Testis (tissue), 3 donors: ENCODE data around the gene ARL17A. TPM values are rescaled to one million over a fixed set of nuclear protein-coding genes. Genes with fewer than 3 reads are reported as not detected.
"Not testable (repeated sequence)": the region's sequence is repeated elsewhere in the genome, so short reads cannot be mapped to it uniquely, and the experiment has no call there.

ENCODE experiments used
- DNase-seq: peaks from one replicate; pipeline ENCODE4 v3.0.0-alpha.2; 2019
- H3K27ac ChIP-seq, 2 donors: fragments of 200-600 bp; sonication (generic); one replicate each; pipeline ENCODE4 v1.5.1; 2019
- H3K27me3 ChIP-seq: fragments of 200-600 bp; sonication (generic); one replicate; pipeline ENCODE4 v1.5.1; 2019
- H3K36me3 ChIP-seq: fragments of 200-600 bp; sonication (generic); one replicate; pipeline ENCODE4 v1.5.1; 2017; ENCODE audit warnings: low read depth; ENCODE audit errors: missing control alignments
- H3K4me1 ChIP-seq: fragments of 200-600 bp; sonication (generic); one replicate; pipeline ENCODE4 v1.5.1; 2019
- H3K4me3 ChIP-seq, 2 donors: fragments of 200-600 bp; sonication (generic); one replicate each; pipeline ENCODE4 v1.5.1; 2017 to 2019
- H3K9me3 ChIP-seq: fragments of 200-600 bp; sonication (generic); one replicate; pipeline ENCODE4 v1.5.1; 2017
- WGBS, 2 donors: methylation state at CpG; one replicate each; pipeline ENCODE4 v1.1.5; 2018; 5-methylcytosine and 5-hydroxymethylcytosine counted together
- intact Hi-C: fragments of 100-400 bp; cut with DNase I; formaldehyde crosslinking; loops from one replicate; pipeline ENCODE4 v1.15.1; 2023; ENCODE audit warnings: low total_unique reads
- polyA plus RNA-seq: library from polyadenylated mRNA; stranded (reverse); fragments of 350-450 nt; fragmentation: Illumina TruSeq; extraction: RNeasy Lipid Tissue Mini Kit (QIAGEN cat#74804); gene quantifications from one replicate; pipeline ENCODE4 v1.2.3, GENCODE V29; 2014; ENCODE audit warnings: low read depth, low replicate concordance; ENCODE audit not compliant: insufficient read depth
- total RNA-seq, 2 donors: library from RNA; depleted of rRNA; stranded (reverse); fragments of >200 nt; gene quantifications; one replicate each; pipeline ENCODE4 v1.2.3, GENCODE V29; 2016

The ARL17A gene
- total and polyA plus RNA-seq, 3 donors from 2014 or later = 2.8 to 18.0 (median 13.2) TPM

DNA sequence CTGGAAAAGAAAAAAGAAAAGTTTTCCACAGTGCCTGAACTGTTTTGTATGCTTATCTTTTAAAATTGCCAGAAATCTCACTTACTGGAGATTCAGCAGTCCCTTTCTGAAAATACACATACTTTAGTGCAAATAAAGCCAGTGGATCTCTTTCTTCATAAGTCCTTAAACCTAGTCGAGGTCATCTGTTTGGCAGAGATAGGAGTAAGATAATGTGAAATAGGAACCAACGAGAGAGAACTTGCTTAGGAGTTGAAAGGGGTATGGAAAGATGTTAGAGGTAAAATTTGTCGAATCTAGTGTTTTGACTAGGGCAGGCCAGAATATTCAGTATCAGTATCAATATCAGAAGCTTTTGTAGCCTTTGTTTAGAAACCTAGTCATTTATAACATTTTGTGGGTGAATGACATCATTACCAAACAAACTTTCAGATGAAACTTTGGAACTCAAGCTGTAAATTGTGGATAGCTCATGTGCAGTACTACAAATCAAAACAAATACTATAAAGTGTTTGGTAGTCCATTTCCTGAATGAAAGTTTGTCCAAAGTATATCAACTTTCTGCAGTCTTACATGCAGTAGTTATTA is 18.9 kb upstream of the ARL17A start:
- H3K27ac ChIP-seq, intact Hi-C loops, H3K4me1 ChIP-seq, H3K27me3 ChIP-seq, H3K4me3 ChIP-seq, H3K36me3 ChIP-seq, DNase-seq, H3K9me3 ChIP-seq: not testable (repeated sequence)
- WGBS, 2 donors = 65 to 66% methylated on average over 3 of the region's 3 CpGs

DNA sequence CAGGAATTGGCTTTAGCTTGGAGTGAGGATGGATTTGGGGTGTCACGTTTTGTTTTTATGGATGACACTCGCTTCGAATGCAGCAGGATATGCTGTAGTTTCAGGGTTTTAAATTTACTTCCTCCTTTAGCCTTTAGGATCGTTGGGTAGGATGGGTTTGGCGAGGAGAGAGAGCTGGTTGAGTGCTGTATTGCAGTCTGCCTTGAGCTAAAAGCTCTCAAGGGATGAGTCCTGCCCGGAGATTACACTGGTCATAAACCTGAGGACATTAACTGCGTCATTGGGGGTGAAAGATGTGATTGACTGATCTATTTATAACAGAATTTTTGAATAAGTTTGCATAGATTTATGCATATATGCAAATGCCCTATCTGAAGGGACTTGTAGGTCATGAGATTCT is 11.8 kb upstream of the ARL17A start:
- H3K36me3 ChIP-seq, H3K4me3 ChIP-seq, H3K27me3 ChIP-seq, H3K27ac ChIP-seq, H3K9me3 ChIP-seq, intact Hi-C loops, DNase-seq, H3K4me1 ChIP-seq: not testable (repeated sequence)
- WGBS, 2 donors = no CpG with 5 or more reads among the region's 7 CpGs

DNA sequence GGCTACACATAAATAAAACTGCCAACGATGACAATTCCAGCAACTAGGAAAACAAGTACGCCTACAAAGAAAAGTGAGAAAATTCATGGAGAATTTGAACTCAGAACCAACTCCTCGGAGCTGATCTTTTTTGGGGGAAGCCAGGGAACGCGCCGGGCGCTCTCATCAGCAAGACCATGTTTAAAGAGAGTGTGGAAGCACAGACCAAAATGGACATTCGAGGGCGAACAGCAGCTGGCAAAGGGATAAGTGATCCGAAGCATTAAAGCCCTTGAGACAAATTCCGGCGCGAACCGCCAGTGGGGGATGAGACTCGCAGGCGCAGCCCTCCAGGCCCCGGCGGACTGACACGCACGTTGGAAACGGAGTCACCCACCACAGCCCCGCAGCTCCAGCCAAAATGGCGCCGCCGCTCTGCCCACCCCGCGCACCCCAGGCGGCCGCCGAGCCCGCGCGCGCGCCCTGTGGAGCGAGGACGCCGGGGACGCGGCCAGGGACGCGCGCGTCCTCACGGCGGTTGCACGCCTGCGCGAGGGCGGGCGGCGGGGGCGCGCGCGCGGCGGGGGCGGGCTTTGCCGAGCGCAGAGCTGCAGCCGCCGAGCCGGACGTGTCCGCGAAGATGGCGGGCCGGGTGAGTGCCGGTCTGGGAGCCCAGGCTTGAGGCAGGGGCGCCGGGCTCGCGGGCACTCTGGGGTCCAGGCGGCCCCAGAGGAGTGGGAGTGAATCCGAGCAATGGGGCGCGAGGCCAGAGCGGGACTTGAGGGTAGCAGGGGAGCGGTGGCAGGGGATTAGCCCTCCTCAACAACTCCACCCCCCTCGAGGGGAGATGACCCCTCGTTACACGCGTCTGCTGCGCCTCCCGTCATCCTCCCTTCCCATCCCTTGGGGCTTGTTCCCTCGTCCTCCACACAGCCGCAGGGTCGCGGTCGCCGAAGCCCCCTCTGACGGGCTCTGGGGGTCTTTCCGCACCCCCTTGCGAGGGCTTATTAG is 11.0 kb upstream of the ARL17A start, which contains the start of gene NSF:
TSS of gene NSF (plus strand) at position 513 of the 990 bp plus-strand sequence. CDS start at position 620, 107 bp downstream.
- WGBS, 2 donors = no CpG with 5 or more reads among the region's 95 CpGs
- H3K4me3 ChIP-seq, intact Hi-C loops: not testable (repeated sequence)

DNA sequence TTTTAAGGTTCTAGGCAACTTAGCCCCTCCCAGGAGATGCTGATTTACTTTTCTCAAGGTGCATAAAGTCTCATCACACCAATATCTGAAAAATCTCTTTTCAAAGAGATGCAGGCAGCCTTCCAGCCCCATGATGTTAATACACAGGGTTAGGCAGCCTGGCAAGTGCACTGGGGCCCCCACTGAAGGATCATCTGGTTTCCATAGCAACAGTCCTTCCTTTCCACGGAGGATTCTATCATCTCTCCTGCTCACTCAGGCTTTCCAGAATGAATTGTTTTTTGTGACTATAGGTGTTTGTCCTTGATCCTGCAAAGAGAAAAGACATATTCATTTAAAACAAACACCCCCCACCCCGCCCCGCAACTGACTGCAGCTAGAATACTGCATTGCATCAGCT is 6.0 kb upstream of the ARL17A start:
- H3K36me3 ChIP-seq, H3K9me3 ChIP-seq, H3K4me3 ChIP-seq, H3K4me1 ChIP-seq, H3K27me3 ChIP-seq, DNase-seq, H3K27ac ChIP-seq, intact Hi-C loops: not testable (repeated sequence)
- WGBS, 2 donors = no CpG with 5 or more reads among the region's 3 CpGs

More for the DNA sequence above, 11.0 kb upstream of the ARL17A start, which contains the start of gene NSF:
- H3K9me3 ChIP-seq, H3K36me3 ChIP-seq, DNase-seq, H3K27ac ChIP-seq, H3K27me3 ChIP-seq, H3K4me1 ChIP-seq: not testable (repeated sequence)

DNA sequence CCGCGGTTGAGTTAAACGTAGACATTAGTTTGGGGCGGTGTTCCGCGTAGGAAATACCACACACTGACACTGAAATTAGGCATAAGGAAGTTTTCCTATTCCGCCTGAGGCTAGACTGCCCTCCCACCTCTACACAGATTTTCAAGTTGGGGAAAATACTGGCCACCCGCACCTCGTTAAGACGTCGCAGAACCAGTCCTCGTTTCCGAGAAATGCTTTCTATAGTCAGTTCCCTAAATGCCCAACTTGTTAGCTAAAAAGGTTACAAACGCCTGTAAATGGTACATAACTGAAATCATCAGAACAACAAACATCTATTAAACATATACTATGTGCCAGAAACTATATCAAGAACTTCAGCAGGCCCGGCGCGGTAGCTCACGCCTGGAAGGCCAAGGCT is 591 bp upstream of the ARL17A start:
- 7 to 31% methylated on average over 5 to 10 of the region's 18 CpGs for WGBS, 2 donors
- H3K27ac ChIP-seq = peak overlapping the region in 1 of 2 donors; percentile 66
- H3K4me1 ChIP-seq, intact Hi-C loops, H3K4me3 ChIP-seq, DNase-seq, H3K27me3 ChIP-seq, H3K9me3 ChIP-seq, H3K36me3 ChIP-seq: not testable (repeated sequence)

DNA sequence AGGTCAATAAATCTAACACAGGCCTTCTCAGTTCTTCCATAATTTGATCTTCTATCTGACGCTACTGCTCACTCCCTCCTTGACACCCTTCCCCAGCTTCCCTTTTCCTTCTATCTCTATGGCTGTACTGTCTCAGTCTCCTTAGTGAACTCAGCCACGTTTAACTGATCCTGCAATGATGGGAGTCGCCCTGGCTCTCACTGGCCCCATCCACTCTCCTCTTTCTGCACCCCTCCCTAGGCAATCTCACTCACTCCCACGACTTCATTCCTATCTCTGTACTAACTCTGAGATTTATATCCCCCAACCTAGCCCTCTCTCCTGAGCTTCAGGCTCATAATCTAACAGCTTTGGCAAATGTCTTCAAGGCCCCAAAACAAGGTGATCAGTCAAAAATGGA is 7.7 kb downstream of the ARL17A start:
- no CpG with 5 or more reads among the region's 4 CpGs for WGBS, 2 donors
- H3K36me3 ChIP-seq, intact Hi-C loops, DNase-seq, H3K4me3 ChIP-seq, H3K27me3 ChIP-seq, H3K27ac ChIP-seq, H3K9me3 ChIP-seq, H3K4me1 ChIP-seq: not testable (repeated sequence)

GRCh38 chr17:46566980-46567379 is 12.5 kb downstream of the ARL17A start:
- H3K27ac ChIP-seq, H3K36me3 ChIP-seq, intact Hi-C loops, H3K9me3 ChIP-seq, H3K27me3 ChIP-seq, H3K4me3 ChIP-seq, H3K4me1 ChIP-seq, DNase-seq: not testable (repeated sequence)
- no CpG with 5 or more reads among the region's 1 CpG for WGBS, 2 donors

DNA sequence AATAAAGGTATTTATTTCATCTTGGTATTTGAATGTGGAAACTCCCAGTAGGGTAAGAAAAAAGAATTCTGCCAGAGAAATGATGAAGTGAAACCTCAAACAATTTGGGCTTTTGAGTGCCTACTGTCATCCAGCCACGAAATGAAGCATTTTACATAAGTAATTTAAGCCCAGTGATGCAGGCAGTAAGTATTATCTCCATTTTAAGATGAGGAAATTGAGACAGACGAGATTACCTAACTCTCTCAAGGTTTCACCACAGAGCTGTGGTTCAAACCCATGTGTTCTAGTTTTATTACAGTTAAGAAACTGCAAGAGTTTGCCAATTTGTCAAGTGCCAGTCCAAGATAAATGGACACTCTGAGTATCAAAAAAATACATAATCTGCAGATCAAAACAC is 13.2 kb downstream of the ARL17A start:
- DNase-seq, H3K4me3 ChIP-seq, intact Hi-C loops, H3K27ac ChIP-seq, H3K36me3 ChIP-seq, H3K27me3 ChIP-seq, H3K9me3 ChIP-seq, H3K4me1 ChIP-seq: not testable (repeated sequence)
- no CpG with 5 or more reads among the region's 2 CpGs for WGBS, 2 donors

DNA sequence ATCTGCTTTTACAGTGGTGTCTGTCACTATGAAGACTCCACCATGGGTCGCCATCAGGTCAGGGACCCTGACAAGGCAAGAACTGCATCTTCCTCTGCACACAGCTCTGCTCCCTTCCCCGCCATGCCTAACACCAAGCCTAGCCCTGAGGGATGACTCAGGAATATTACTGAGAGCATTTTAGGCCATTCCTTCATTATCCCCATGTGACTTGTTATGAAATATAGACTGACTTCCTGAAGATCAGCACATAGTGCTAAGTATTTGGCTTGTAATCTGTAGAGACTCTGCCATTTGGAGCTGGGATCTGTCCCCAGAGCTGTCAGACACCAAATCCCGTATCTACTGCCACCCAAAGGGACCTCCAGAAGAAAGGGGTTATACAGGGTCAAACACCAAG is 19.4 kb downstream of the ARL17A start:
- H3K4me1 ChIP-seq, intact Hi-C loops, H3K36me3 ChIP-seq, DNase-seq, H3K4me3 ChIP-seq, H3K9me3 ChIP-seq, H3K27ac ChIP-seq, H3K27me3 ChIP-seq: not testable (repeated sequence)
- no CpG with 5 or more reads among the region's 3 CpGs for WGBS, 2 donors

GRCh38 chr17:46559155-46559554 is 20.3 kb downstream of the ARL17A start:
- H3K27me3 ChIP-seq, H3K36me3 ChIP-seq, DNase-seq, H3K4me3 ChIP-seq, H3K9me3 ChIP-seq, H3K4me1 ChIP-seq, intact Hi-C loops, H3K27ac ChIP-seq: not testable (repeated sequence)
- WGBS, 2 donors = no CpG with 5 or more reads among the region's 20 CpGs

DNA sequence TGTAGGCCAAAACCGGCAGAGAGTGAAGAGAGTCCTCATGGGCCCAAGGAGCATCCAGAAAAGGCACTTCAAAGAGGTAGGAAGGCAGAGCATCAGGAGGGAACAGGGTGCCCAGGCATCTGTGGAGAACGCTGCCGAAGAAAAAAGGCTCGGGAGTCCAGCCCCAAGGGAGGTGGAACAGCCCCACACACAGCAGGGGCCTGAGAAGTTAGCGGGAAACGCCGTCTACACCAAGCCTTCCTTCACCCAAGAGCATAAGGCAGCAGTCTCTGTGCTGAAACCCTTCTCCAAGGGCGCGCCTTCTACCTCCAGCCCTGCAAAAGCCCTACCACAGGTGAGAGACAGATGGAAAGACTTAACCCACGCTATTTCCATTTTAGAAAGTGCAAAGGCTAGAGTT is 30.9 kb downstream of the ARL17A start:
- not testable (repeated sequence) for DNase-seq

GRCh38 chr17:46534716-46535115 is 44.8 kb downstream of the ARL17A start:
- H3K27me3 ChIP-seq, DNase-seq, intact Hi-C loops, H3K36me3 ChIP-seq, H3K27ac ChIP-seq, H3K4me1 ChIP-seq, H3K9me3 ChIP-seq, H3K4me3 ChIP-seq: not testable (repeated sequence)
- 92 to 96% methylated on average over 19 to 22 of the region's 22 CpGs for WGBS, 2 donors

More for the DNA sequence above, 30.9 kb downstream of the ARL17A start:
- H3K27me3 ChIP-seq, H3K4me3 ChIP-seq, H3K27ac ChIP-seq, H3K4me1 ChIP-seq, intact Hi-C loops, H3K36me3 ChIP-seq, H3K9me3 ChIP-seq: not testable (repeated sequence)
- 94 to 98% methylated on average over 7 to 9 of the region's 10 CpGs for WGBS, 2 donors
